ENCODE measurements around the gene TRIP11. TPM values are rescaled to one million over a fixed set of nuclear protein-coding genes. Genes with fewer than 3 reads are reported as not detected.

TRIP11 gene
- total and polyA plus RNA-seq, 2 donors = 6.0 to 20.6 TPM

- no peaks in the 10 kb centered on the region for H3K4me1 ChIP-seq (ENCODE audit: control insufficient read depth in 2 of 2, insufficient read depth in 2 of 2, low read length in 2 of 2)
- no peaks in the 10 kb centered on the region for H3K9me3 ChIP-seq (ENCODE audit: control insufficient read depth in 2 of 2, insufficient read depth in 1 of 2, low read length in 1 of 2)
- no peaks in the 10 kb centered on the region for H3K27me3 ChIP-seq (ENCODE audit: control insufficient read depth in 2 of 2, insufficient read depth in 1 of 2, low read length in 1 of 2)
- no peak for DNase-seq (ENCODE audit: low read depth in 6 of 9, low spot score in 9 of 9)
- WGBS = 99% methylated on average over 1 of the region's 1 CpG
- no peak overlapping the region for H3K27ac ChIP-seq (ENCODE audit: low read depth in 1 of 2, low read length in 1 of 2)
- H3K36me3 ChIP-seq (ENCODE audit: control insufficient read depth in 2 of 2, insufficient read depth in 2 of 2, low read length in 1 of 2) = peaks cover 20 to 32% of the 10 kb centered on the region in 2 donors
- no peak overlapping the region for H3K4me3 ChIP-seq (ENCODE audit: low read length in 2 of 2)
Observed at GRCh38 chr14:92022036-92022435, 17.8 kb downstream of the TRIP11 start.

- WGBS = 98% methylated on average over 3 of the region's 3 CpGs
- Histone ChIP-seq H3K4me3 (ENCODE audit: low read length in 2 of 2) (no peak overlapping the region), H3K9me3 (ENCODE audit: control insufficient read depth in 2 of 2, insufficient read depth in 1 of 2, low read length in 1 of 2) (no peaks in the 10 kb centered on the region), H3K4me1 (ENCODE audit: control insufficient read depth in 2 of 2, insufficient read depth in 2 of 2, low read length in 2 of 2) (no peaks in the 10 kb centered on the region), H3K27me3 (ENCODE audit: control insufficient read depth in 2 of 2, insufficient read depth in 1 of 2, low read length in 1 of 2) (no peaks in the 10 kb centered on the region), H3K27ac (ENCODE audit: low read depth in 1 of 2, low read length in 1 of 2) (no peak overlapping the region), H3K36me3 (ENCODE audit: control insufficient read depth in 2 of 2, insufficient read depth in 2 of 2, low read length in 1 of 2) (peaks cover 16 to 34% of the 10 kb centered on the region in 2 donors)
- no peak for DNase-seq (ENCODE audit: low read depth in 6 of 9, low spot score in 9 of 9)
Observed at GRCh38 chr14:92021523-92021922, 18.3 kb downstream of the TRIP11 start.

DNA sequence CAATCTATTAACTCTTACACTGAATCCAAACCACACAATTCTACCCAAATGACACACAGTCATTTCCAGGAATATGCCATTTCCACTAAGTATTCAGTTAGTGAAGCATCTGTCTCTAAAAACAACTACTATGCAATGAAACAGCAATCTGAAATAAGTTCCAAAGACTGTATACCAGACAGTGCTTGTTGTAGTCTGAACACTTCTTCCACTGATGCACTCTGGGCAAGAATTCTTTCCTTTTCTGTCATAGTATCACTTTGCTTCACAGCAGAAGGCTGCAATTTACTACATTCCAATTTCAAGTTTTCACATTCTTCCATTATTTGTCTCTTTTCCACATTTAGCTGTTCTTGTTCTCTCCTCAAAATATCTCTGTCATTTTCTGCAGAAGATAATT is 25.8 kb downstream of the TRIP11 start:
- Histone ChIP-seq H3K36me3 (ENCODE audit: control insufficient read depth in 2 of 2, insufficient read depth in 2 of 2, low read length in 1 of 2) (peaks cover 36 to 64% of the 10 kb centered on the region in 2 donors), H3K27me3 (ENCODE audit: control insufficient read depth in 2 of 2, insufficient read depth in 1 of 2, low read length in 1 of 2) (no peaks in the 10 kb centered on the region), H3K4me3 (ENCODE audit: low read length in 2 of 2) (no peak overlapping the region), H3K4me1 (ENCODE audit: control insufficient read depth in 2 of 2, insufficient read depth in 2 of 2, low read length in 2 of 2) (no peaks in the 10 kb centered on the region), H3K27ac (ENCODE audit: low read depth in 1 of 2, low read length in 1 of 2) (no peak overlapping the region), H3K9me3 (ENCODE audit: control insufficient read depth in 2 of 2, insufficient read depth in 1 of 2, low read length in 1 of 2) (no peaks in the 10 kb centered on the region)
- DNase-seq (ENCODE audit: low read depth in 6 of 9, low spot score in 9 of 9) = no peak

- WGBS = 96% methylated on average over 4 of the region's 4 CpGs
- Histone ChIP-seq H3K36me3 (ENCODE audit: control insufficient read depth in 2 of 2, insufficient read depth in 2 of 2, low read length in 1 of 2) (peaks cover 34 to 71% of the 10 kb centered on the region in 2 donors), H3K27me3 (ENCODE audit: control insufficient read depth in 2 of 2, insufficient read depth in 1 of 2, low read length in 1 of 2) (no peaks in the 10 kb centered on the region), H3K4me3 (ENCODE audit: low read length in 2 of 2) (no peak overlapping the region), H3K4me1 (ENCODE audit: control insufficient read depth in 2 of 2, insufficient read depth in 2 of 2, low read length in 2 of 2) (no peaks in the 10 kb centered on the region), H3K9me3 (ENCODE audit: control insufficient read depth in 2 of 2, insufficient read depth in 1 of 2, low read length in 1 of 2) (no peaks in the 10 kb centered on the region), H3K27ac (ENCODE audit: low read depth in 1 of 2, low read length in 1 of 2) (no peak overlapping the region)
- no peak for DNase-seq (ENCODE audit: low read depth in 6 of 9, low spot score in 9 of 9)
Observed at GRCh38 chr14:92012121-92012748, 27.6 kb downstream of the TRIP11 start.

GRCh38 chr14:92010644-92011043 is 29.2 kb downstream of the TRIP11 start:
- no peak for DNase-seq (ENCODE audit: low read depth in 6 of 9, low spot score in 9 of 9)
- over 99% methylated on average over 3 of the region's 3 CpGs for WGBS
- Histone ChIP-seq H3K36me3 (ENCODE audit: control insufficient read depth in 2 of 2, insufficient read depth in 2 of 2, low read length in 1 of 2) (peaks cover 27 to 67% of the 10 kb centered on the region in 2 donors), H3K4me1 (ENCODE audit: control insufficient read depth in 2 of 2, insufficient read depth in 2 of 2, low read length in 2 of 2) (no peaks in the 10 kb centered on the region), H3K9me3 (ENCODE audit: control insufficient read depth in 2 of 2, insufficient read depth in 1 of 2, low read length in 1 of 2) (no peaks in the 10 kb centered on the region), H3K4me3 (ENCODE audit: low read length in 2 of 2) (no peak overlapping the region), H3K27me3 (ENCODE audit: control insufficient read depth in 2 of 2, insufficient read depth in 1 of 2, low read length in 1 of 2) (no peaks in the 10 kb centered on the region), H3K27ac (ENCODE audit: low read depth in 1 of 2, low read length in 1 of 2) (no peak overlapping the region)

- no peaks in the 10 kb centered on the region for H3K4me1 ChIP-seq (ENCODE audit: control insufficient read depth in 2 of 2, insufficient read depth in 2 of 2, low read length in 2 of 2)
- no peak overlapping the region for H3K4me3 ChIP-seq (ENCODE audit: low read length in 2 of 2)
- peaks cover 18 to 69% of the 10 kb centered on the region in 2 donors for H3K36me3 ChIP-seq (ENCODE audit: control insufficient read depth in 2 of 2, insufficient read depth in 2 of 2, low read length in 1 of 2)
- 96% methylated on average over 1 of the region's 1 CpG for WGBS
- H3K9me3 ChIP-seq (ENCODE audit: control insufficient read depth in 2 of 2, insufficient read depth in 1 of 2, low read length in 1 of 2) = no peaks in the 10 kb centered on the region
- no peak for DNase-seq (ENCODE audit: low read depth in 6 of 9, low spot score in 9 of 9)
- no peak overlapping the region for H3K27ac ChIP-seq (ENCODE audit: low read depth in 1 of 2, low read length in 1 of 2)
- H3K27me3 ChIP-seq (ENCODE audit: control insufficient read depth in 2 of 2, insufficient read depth in 1 of 2, low read length in 1 of 2) = no peaks in the 10 kb centered on the region
Observed at GRCh38 chr14:92009604-92010003, 30.3 kb downstream of the TRIP11 start.

- Histone ChIP-seq H3K4me3 (ENCODE audit: low read length in 2 of 2) (no peak overlapping the region), H3K36me3 (ENCODE audit: control insufficient read depth in 2 of 2, insufficient read depth in 2 of 2, low read length in 1 of 2) (peaks cover 4 to 42% of the 10 kb centered on the region in 2 donors), H3K27ac (ENCODE audit: low read depth in 1 of 2, low read length in 1 of 2) (no peak overlapping the region), H3K9me3 (ENCODE audit: control insufficient read depth in 2 of 2, insufficient read depth in 1 of 2, low read length in 1 of 2) (no peaks in the 10 kb centered on the region), H3K4me1 (ENCODE audit: control insufficient read depth in 2 of 2, insufficient read depth in 2 of 2, low read length in 2 of 2) (peaks cover 0 to 5% of the 10 kb centered on the region in 2 donors), H3K27me3 (ENCODE audit: control insufficient read depth in 2 of 2, insufficient read depth in 1 of 2, low read length in 1 of 2) (no peaks in the 10 kb centered on the region)
- WGBS = 14% methylated on average over 5 of the region's 5 CpGs
- DNase-seq (ENCODE audit: low read depth in 6 of 9, low spot score in 9 of 9) = peak in 1 of 9 donors; percentile 31
Observed at GRCh38 chr14:92005019-92005418, 34.8 kb downstream of the TRIP11 start.

DNA sequence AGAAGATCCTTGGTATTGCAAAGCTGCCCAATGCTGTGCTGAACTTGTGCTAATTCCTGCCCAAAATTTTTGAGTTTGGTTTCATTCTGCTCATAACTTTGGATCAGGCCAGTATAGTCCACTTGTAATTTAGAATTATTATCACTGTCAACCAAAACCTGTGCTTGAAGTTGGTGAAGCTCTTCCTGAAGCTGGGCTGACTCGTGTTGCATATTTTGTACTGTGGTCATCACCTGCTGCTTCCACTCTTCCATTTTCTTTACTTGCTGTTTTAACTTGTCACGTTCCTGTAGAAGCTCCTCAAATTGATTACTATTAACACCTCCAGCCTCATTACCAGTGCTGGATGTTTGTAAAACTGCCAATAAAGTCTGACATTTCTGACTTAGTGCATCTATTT is 35.8 kb downstream of the TRIP11 start:
- Histone ChIP-seq H3K27ac (ENCODE audit: low read depth in 1 of 2, low read length in 1 of 2) (no peak overlapping the region), H3K4me1 (ENCODE audit: control insufficient read depth in 2 of 2, insufficient read depth in 2 of 2, low read length in 2 of 2) (peaks cover 0 to 5% of the 10 kb centered on the region in 2 donors), H3K36me3 (ENCODE audit: control insufficient read depth in 2 of 2, insufficient read depth in 2 of 2, low read length in 1 of 2) (peaks cover under 1 to 40% of the 10 kb centered on the region in 2 donors), H3K4me3 (ENCODE audit: low read length in 2 of 2) (no peak overlapping the region), H3K27me3 (ENCODE audit: control insufficient read depth in 2 of 2, insufficient read depth in 1 of 2, low read length in 1 of 2) (no peaks in the 10 kb centered on the region), H3K9me3 (ENCODE audit: control insufficient read depth in 2 of 2, insufficient read depth in 1 of 2, low read length in 1 of 2) (no peaks in the 10 kb centered on the region)
- DNase-seq (ENCODE audit: low read depth in 6 of 9, low spot score in 9 of 9) = no peak
- 95% methylated on average over 2 of the region's 2 CpGs for WGBS

- Histone ChIP-seq H3K36me3 (ENCODE audit: control insufficient read depth in 2 of 2, insufficient read depth in 2 of 2, low read length in 1 of 2) (peaks cover 2 to 26% of the 10 kb centered on the region in 2 donors), H3K27ac (ENCODE audit: low read depth in 1 of 2, low read length in 1 of 2) (no peak overlapping the region)
- 83% methylated on average over 6 of the region's 6 CpGs for WGBS
Observed at GRCh38 chr14:91998667-91999570, 40.9 kb downstream of the TRIP11 start.

More at GRCh38 chr14:91998667-91999570, 40.9 kb downstream of the TRIP11 start:
- no peaks in the 10 kb centered on the region for H3K9me3 ChIP-seq (ENCODE audit: control insufficient read depth in 2 of 2, insufficient read depth in 1 of 2, low read length in 1 of 2)
- DNase-seq (ENCODE audit: low read depth in 6 of 9, low spot score in 9 of 9) = no peak
- peaks cover 0 to 3% of the 10 kb centered on the region in 2 donors for H3K4me1 ChIP-seq (ENCODE audit: control insufficient read depth in 2 of 2, insufficient read depth in 2 of 2, low read length in 2 of 2)
- no peaks in the 10 kb centered on the region for H3K27me3 ChIP-seq (ENCODE audit: control insufficient read depth in 2 of 2, insufficient read depth in 1 of 2, low read length in 1 of 2)
- no peak overlapping the region for H3K4me3 ChIP-seq (ENCODE audit: low read length in 2 of 2)

All from thymus (tissue), 11 donors.